Type B pancreatic cell (in vitro differentiated cells): ENCODE measurements around the gene PDPN. TPM values are rescaled to one million over a fixed set of nuclear protein-coding genes. Genes with fewer than 3 reads are reported as not detected.

Experiments used
- DNase-seq: peaks from one replicate; pipeline ENCODE4 v3.0.0; 2021; ENCODE audit warnings: mixed read lengths; ENCODE audit not compliant: unreplicated experiment; ENCODE audit errors: extremely low spot score
- H3K27ac Mint-ChIP-seq: 2 replicates; pipeline ENCODE4 v1.8.0; 2021; ENCODE audit warnings: mild to moderate bottlenecking, mixed read lengths
- H3K27me3 Mint-ChIP-seq: 2 replicates; pipeline ENCODE4 v1.8.0; 2021; ENCODE audit warnings: mixed read lengths
- H3K36me3 Mint-ChIP-seq: 2 replicates; pipeline ENCODE4 v1.8.0; 2021; ENCODE audit warnings: mixed read lengths
- H3K4me1 Mint-ChIP-seq: one replicate; pipeline ENCODE4 v1.8.0; 2021; ENCODE audit warnings: mixed read lengths; ENCODE audit not compliant: unreplicated experiment
- H3K4me3 Mint-ChIP-seq: 2 replicates; pipeline ENCODE4 v1.8.0; 2021; ENCODE audit warnings: mild to moderate bottlenecking, mixed read lengths
- H3K9me3 Mint-ChIP-seq: 2 replicates; pipeline ENCODE4 v1.8.0; 2021; ENCODE audit warnings: mixed read lengths
- total RNA-seq: library from RNA; stranded (reverse); gene quantifications from 2 replicates; pipeline ENCODE4 v1.2.1, GENCODE V29; 2021; ENCODE audit warnings: low replicate concordance
- TF ChIP-seq, protein P1 (sequence below): fragments of 200-600 bp; sonication (generic); conservative IDR thresholded peaks from 2 replicates; pipeline ENCODE4 v1.5.0; 2021; ENCODE audit warnings: antibody characterized with exemption, mild to moderate bottlenecking

PDPN gene
- total RNA-seq, 1 donor from 2014 or later: 24.2 TPM

DNA sequence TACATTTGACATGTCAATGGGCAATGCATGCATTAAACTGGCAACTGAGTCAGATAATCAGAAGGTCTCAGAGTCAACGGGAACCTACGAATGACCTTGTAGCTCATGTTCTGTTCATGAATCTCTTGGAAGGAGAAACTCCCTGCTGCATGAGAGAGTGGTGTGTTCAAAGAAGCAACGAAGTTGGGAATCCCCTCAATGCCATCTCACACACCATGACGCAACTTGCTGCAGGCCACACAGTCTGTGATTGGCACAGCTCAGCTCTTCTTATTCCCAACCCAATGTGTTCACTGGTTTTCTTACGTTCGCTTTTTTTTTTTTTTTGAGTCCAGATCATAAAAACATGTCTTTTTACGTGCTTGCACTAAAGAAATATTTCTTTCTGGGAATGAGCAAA, 62.9 kb downstream of the PDPN start:
- H3K9me3 Mint-ChIP-seq: no peaks in the 10 kb centered on the region
- H3K4me1 Mint-ChIP-seq: no peaks in the 10 kb centered on the region
- H3K36me3 Mint-ChIP-seq: no peaks in the 10 kb centered on the region
- H3K27ac Mint-ChIP-seq: no peak overlapping the region
- H3K27me3 Mint-ChIP-seq: peaks cover 6% of the 10 kb centered on the region
- TF ChIP-seq, protein P1, sequence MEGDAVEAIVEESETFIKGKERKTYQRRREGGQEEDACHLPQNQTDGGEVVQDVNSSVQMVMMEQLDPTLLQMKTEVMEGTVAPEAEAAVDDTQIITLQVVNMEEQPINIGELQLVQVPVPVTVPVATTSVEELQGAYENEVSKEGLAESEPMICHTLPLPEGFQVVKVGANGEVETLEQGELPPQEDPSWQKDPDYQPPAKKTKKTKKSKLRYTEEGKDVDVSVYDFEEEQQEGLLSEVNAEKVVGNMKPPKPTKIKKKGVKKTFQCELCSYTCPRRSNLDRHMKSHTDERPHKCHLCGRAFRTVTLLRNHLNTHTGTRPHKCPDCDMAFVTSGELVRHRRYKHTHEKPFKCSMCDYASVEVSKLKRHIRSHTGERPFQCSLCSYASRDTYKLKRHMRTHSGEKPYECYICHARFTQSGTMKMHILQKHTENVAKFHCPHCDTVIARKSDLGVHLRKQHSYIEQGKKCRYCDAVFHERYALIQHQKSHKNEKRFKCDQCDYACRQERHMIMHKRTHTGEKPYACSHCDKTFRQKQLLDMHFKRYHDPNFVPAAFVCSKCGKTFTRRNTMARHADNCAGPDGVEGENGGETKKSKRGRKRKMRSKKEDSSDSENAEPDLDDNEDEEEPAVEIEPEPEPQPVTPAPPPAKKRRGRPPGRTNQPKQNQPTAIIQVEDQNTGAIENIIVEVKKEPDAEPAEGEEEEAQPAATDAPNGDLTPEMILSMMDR: no peak
- H3K4me3 Mint-ChIP-seq: no peak overlapping the region
- DNase-seq: no peak

DNA sequence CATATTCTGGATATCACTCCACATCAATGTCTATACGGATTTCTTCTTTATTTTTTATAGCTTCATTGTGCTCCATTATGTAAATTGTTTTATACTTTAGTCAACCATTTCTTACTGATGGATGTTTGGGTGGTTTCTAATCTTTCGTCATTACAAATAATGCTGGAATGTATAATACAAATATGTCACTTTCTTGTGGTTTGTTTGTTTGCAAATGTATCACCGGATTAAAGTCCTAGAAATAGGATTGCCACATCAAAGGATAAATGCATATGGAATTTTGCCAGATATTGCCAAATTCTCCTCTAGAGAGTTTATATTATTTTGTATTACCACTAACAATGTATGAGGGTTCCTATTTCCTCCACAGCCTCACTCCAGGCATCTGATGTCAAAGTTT, 67.6 kb downstream of the PDPN start:
- no peaks in the 10 kb centered on the region for H3K9me3 Mint-ChIP-seq
- H3K27me3 Mint-ChIP-seq: peaks cover 4% of the 10 kb centered on the region
- H3K27ac Mint-ChIP-seq: no peak overlapping the region
- H3K4me3 Mint-ChIP-seq: no peak overlapping the region
- H3K4me1 Mint-ChIP-seq: no peaks in the 10 kb centered on the region
- no peak for DNase-seq
- no peaks in the 10 kb centered on the region for H3K36me3 Mint-ChIP-seq
- TF ChIP-seq, protein P1: no peak

DNA sequence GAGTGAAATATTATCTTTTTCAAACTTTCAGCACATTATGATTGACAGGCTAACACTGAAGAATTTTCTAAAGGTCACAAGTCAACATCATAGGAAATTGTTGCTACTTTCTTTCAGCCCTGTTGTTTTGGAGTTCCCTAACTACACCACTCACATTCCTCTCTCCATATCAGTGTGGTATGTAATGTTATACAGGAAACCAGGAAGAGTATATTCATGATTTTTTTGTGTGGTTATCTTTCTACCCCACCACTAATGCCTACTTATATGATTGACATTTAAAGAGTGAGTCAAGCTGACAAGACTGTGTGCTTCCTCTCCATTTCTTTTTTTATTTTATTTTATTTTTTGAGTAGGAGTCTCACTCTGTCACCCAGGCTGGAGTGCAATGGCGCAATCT, 68.6 kb downstream of the PDPN start:
- Mint-ChIP-seq H3K9me3 (no peaks in the 10 kb centered on the region), H3K4me1 (no peaks in the 10 kb centered on the region), H3K27me3 (peaks cover 4% of the 10 kb centered on the region), H3K27ac (no peak overlapping the region), H3K36me3 (no peaks in the 10 kb centered on the region), H3K4me3 (no peak overlapping the region)
- no peak for DNase-seq
- TF ChIP-seq, protein P1: no peak

DNA sequence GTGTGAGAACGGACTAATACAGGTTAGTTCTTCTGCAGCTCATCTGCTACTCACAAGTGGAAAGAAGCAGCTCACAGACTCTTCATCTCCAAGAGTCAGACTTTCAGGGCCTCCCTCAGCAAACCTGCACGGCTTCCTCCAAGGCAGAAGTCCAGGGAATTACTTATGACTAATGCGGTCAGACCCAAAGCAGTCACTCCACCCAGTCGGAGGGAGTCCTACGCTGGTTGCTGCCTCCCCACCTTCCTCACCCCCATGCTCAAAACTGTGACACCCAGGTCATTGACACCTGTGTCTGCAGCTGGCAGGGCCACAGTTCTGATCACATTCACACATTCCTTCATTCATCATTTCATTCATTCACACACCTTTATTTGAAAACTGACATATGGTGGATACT, 77.9 kb downstream of the PDPN start:
- Mint-ChIP-seq H3K4me3 (no peak overlapping the region), H3K27me3 (peaks cover 3% of the 10 kb centered on the region), H3K27ac (no peak overlapping the region), H3K4me1 (peaks cover 8% of the 10 kb centered on the region), H3K36me3 (no peaks in the 10 kb centered on the region), H3K9me3 (no peaks in the 10 kb centered on the region)
- DNase-seq: no peak
- TF ChIP-seq, protein P1: no peak

DNA sequence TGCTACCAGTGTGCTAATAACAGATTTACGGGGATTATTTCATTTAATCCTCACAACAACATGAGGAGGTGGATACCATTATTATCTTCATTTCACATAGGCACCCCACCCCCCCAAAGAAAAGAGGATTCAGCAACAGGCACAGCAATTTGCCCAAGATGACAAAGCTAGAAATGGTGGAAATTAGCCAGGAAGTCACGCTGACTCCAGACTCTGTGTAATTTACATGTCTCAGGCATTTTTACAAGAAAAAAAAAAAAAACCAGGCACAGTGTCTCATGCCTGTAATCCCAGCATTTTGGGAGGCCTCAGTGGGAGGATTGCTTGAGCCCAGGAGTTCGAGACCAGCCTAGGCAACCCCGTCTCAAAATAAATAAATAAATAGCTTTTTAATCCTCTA, 78.9 kb downstream of the PDPN start:
- peaks cover 8% of the 10 kb centered on the region for H3K4me1 Mint-ChIP-seq
- peaks cover 3% of the 10 kb centered on the region for H3K27me3 Mint-ChIP-seq
- no peak overlapping the region for H3K4me3 Mint-ChIP-seq
- no peaks in the 10 kb centered on the region for H3K9me3 Mint-ChIP-seq
- DNase-seq: no peak
- TF ChIP-seq, protein P1: no peak
- no peaks in the 10 kb centered on the region for H3K36me3 Mint-ChIP-seq
- no peak overlapping the region for H3K27ac Mint-ChIP-seq

DNA sequence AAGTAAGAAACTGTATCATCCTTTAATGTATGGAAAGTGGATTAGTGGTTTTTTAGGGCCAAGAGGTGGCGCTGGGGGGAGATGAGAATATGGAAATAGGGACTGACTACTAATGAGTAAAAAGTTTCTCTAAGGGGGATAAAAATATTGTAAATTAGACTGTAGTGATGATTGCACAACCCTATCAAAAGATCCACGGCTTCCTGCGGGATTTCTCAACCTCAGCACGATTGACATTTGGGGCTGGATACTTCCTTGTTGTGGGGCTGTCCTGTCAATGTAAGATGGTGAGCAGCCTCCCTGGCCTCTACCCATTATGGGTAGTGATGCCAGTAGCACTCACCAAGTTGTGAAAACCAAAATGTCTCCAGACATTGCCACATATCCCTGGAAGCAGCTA, 80.3 kb downstream of the PDPN start:
- Mint-ChIP-seq H3K36me3 (no peaks in the 10 kb centered on the region), H3K27ac (no peak overlapping the region), H3K4me3 (no peak overlapping the region), H3K27me3 (peaks cover 3% of the 10 kb centered on the region), H3K9me3 (no peaks in the 10 kb centered on the region), H3K4me1 (peaks cover 8% of the 10 kb centered on the region)
- no peak for DNase-seq
- TF ChIP-seq, protein P1: no peak
